ENCODE results near the gene PYGB.
"Not testable (repeated sequence)": the region's sequence is repeated elsewhere in the genome, so short reads cannot be mapped to it uniquely, and the experiment has no call there.

The PYGB gene

DNA sequence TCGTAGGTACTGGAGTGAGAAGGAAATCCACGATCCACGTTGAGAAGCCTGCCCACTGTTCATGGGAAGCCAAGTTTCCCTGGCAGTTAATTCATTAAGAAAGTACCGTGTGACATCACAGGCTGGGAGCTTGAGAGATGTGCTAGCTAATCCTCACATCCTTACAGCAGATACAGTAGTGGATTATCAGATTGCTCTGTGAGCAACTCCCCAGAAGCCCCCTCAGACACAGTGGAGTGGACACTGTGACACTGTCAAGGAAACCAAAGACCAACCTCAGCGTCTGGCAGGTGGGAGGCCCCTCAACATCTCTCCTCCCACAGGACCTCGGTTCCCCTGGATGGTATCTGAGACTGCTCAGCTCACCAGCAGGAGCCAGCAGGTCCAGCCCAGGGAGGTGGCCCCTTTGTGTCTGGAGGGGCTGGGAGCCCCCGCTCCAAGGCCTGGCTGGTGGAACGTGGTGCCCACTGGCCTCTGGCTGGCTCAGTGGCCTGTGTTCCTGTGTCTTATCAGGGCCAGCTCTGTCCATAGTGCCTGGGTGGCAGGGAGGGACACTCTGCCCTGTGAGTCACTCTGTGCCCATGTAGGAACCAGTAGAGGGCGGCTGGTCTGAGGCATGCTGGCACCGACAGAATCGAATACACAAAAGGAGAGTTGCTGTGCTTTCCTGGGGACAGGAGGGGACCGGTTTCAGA, 7.2 kb downstream of the PYGB start:
- H3K36me3 Mint-ChIP-seq, result peaks cover 10% of the 10 kb centered on the region
- H3K27me3 Mint-ChIP-seq, result no peaks in the 10 kb centered on the region
- DNase-seq (ENCODE audit: low spot score in 2 of 2) (no peak), ATAC-seq (ENCODE audit: low read depth) (no peak)
- H3K4me3 Mint-ChIP-seq, result no peak overlapping the region
- H3K4me1 Mint-ChIP-seq, result peaks cover 9% of the 10 kb centered on the region
- H3K9me3 Mint-ChIP-seq, result no peaks in the 10 kb centered on the region
- H3K27ac Mint-ChIP-seq, result no peak overlapping the region

DNA sequence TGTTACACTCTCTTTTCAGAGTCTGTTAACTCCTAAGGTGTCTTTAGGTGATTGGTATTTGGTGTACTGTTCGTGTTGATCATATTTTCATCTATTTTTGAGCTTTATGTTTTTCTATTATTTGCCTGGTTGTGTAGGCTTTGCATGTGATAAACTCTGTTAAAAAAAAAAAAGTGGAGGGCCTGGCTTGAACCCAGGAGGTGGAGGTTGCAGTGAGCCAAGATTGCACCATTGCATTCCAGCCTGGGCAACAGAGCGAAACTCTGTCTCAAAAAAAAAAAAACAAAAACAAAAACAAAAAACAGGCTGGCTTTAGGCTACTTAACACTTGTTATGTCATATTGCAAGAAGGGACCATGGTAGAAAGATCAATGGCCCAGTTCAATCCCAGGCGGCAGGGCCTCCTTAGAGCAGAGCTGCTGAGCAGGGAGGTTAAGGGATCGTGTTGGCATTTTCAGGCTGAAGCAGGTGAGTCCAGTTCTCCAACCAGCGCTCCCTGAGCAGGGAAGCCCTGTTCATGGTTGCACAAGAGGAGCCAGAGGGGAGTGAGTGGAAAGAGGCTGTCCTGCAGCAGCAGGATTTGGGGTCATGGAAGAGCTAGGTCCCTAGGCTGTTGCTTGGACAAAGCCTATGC, 8.5 kb downstream of the PYGB start:
- Mint-ChIP-seq H3K9me3 (no peaks in the 10 kb centered on the region), H3K27ac (no peak overlapping the region), H3K27me3 (no peaks in the 10 kb centered on the region), H3K4me1 (peaks cover 6% of the 10 kb centered on the region), H3K4me3 (no peak overlapping the region), H3K36me3 (peaks cover 15% of the 10 kb centered on the region)
- no peak for DNase-seq (ENCODE audit: low spot score in 2 of 2)
- no peak for ATAC-seq (ENCODE audit: low read depth)

GRCh38 chr20:25257130-25257529, 9.2 kb downstream of the PYGB start:
- Mint-ChIP-seq H3K4me3 (no peak overlapping the region), H3K27ac (no peak overlapping the region), H3K36me3 (peaks cover 21% of the 10 kb centered on the region), H3K9me3 (no peaks in the 10 kb centered on the region), H3K27me3 (no peaks in the 10 kb centered on the region), H3K4me1 (peaks cover 6% of the 10 kb centered on the region)
- DNase-seq (ENCODE audit: low spot score in 2 of 2), result no peak
- ATAC-seq (ENCODE audit: low read depth), result no peak

GRCh38 chr20:25257756-25258475, 10.0 kb downstream of the PYGB start:
- H3K9me3 Mint-ChIP-seq, result no peaks in the 10 kb centered on the region
- H3K4me3 Mint-ChIP-seq, result no peak overlapping the region
- no peak overlapping the region for H3K27ac Mint-ChIP-seq
- H3K27me3 Mint-ChIP-seq, result no peaks in the 10 kb centered on the region
- peaks cover 21% of the 10 kb centered on the region for H3K36me3 Mint-ChIP-seq
- DNase-seq (ENCODE audit: low spot score in 2 of 2) (no peak), ATAC-seq (ENCODE audit: low read depth) (no peak)
- peaks cover 6% of the 10 kb centered on the region for H3K4me1 Mint-ChIP-seq

- peaks cover 6% of the 10 kb centered on the region for H3K4me1 Mint-ChIP-seq
- H3K27ac Mint-ChIP-seq, result no peak overlapping the region
- peaks cover 21% of the 10 kb centered on the region for H3K36me3 Mint-ChIP-seq
- no peaks in the 10 kb centered on the region for H3K27me3 Mint-ChIP-seq
- H3K9me3 Mint-ChIP-seq, result no peaks in the 10 kb centered on the region
- no peak overlapping the region for H3K4me3 Mint-ChIP-seq
- DNase-seq (ENCODE audit: low spot score in 2 of 2) (no peak), ATAC-seq (ENCODE audit: low read depth) (no peak)
Observed at GRCh38 chr20:25258476-25258805, 10.6 kb downstream of the PYGB start.

- ATAC-seq (ENCODE audit: low read depth) (no peak), DNase-seq (ENCODE audit: low spot score in 2 of 2) (no peak)
- Mint-ChIP-seq H3K9me3 (no peaks in the 10 kb centered on the region), H3K4me3 (no peak overlapping the region), H3K36me3 (peaks cover 21% of the 10 kb centered on the region), H3K27ac (no peak overlapping the region), H3K27me3 (no peaks in the 10 kb centered on the region), H3K4me1 (peaks cover 6% of the 10 kb centered on the region)
Observed at GRCh38 chr20:25258828-25259227, 10.9 kb downstream of the PYGB start.

- Mint-ChIP-seq H3K27me3 (no peaks in the 10 kb centered on the region), H3K4me3 (no peak overlapping the region), H3K9me3 (no peaks in the 10 kb centered on the region), H3K4me1 (peaks cover 5% of the 10 kb centered on the region), H3K36me3 (peaks cover 25% of the 10 kb centered on the region), H3K27ac (no peak overlapping the region)
- no peak for DNase-seq (ENCODE audit: low spot score in 2 of 2)
- ATAC-seq (ENCODE audit: low read depth), result no peak
Observed at GRCh38 chr20:25259358-25259757, 11.5 kb downstream of the PYGB start.

- Mint-ChIP-seq H3K27ac (no peak overlapping the region), H3K27me3 (no peaks in the 10 kb centered on the region), H3K4me3 (no peak overlapping the region), H3K4me1 (peaks cover 2% of the 10 kb centered on the region), H3K36me3 (peaks cover 28% of the 10 kb centered on the region), H3K9me3 (no peaks in the 10 kb centered on the region)
- no peak for DNase-seq (ENCODE audit: low spot score in 2 of 2)
- no peak for ATAC-seq (ENCODE audit: low read depth)
Observed at GRCh38 chr20:25259788-25260254, 11.9 kb downstream of the PYGB start.

GRCh38 chr20:25260770-25261437, 13.0 kb downstream of the PYGB start:
- not testable (repeated sequence) for H3K4me3 Mint-ChIP-seq; ATAC-seq (ENCODE audit: low read depth); H3K27ac Mint-ChIP-seq; H3K27me3 Mint-ChIP-seq; DNase-seq (ENCODE audit: low spot score in 2 of 2); H3K4me1 Mint-ChIP-seq; H3K9me3 Mint-ChIP-seq
- peaks cover 28% of the 10 kb centered on the region for H3K36me3 Mint-ChIP-seq

DNA sequence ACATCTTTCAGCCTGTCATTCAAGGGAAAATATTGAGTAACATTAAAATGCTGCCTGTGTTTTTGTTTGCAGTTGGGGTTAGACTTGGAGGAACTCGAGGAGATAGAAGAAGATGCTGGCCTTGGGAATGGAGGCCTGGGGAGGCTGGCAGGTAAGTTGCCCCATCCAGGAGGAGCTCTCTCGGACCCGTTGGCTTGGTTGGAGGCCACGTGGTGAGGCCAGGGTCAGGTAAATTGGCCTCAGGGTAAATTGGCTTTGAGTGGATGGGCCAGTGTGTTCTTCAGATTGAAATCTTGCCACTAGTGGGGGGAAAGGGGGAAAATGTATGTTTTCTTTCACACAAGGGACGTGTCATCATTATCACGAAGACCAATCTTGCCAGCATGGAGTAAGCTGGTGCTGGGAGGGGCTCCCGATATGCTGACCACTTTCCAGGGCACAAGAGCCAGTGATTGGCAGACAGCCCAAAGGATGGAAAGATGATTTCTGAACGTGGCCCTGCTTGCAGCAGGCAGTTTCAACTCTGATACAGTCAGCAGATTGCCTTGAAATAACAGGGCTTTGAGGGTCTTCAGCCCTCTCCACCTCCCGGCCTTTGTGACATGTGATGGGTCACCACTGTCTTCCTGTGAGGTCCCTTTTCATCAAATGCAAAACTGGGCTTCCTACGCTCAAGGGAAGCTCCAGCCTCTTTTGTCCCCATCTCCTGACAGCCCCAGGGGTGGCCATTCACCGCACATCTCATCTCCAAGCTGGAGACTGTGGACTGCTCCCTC, 21.4 kb downstream of the PYGB start:
- peaks cover 8% of the 10 kb centered on the region for H3K4me1 Mint-ChIP-seq
- no peak overlapping the region for H3K27ac Mint-ChIP-seq
- H3K4me3 Mint-ChIP-seq, result no peak overlapping the region
- no peaks in the 10 kb centered on the region for H3K27me3 Mint-ChIP-seq
- H3K36me3 Mint-ChIP-seq, result peaks cover 22% of the 10 kb centered on the region
- ATAC-seq (ENCODE audit: low read depth) (no peak), DNase-seq (ENCODE audit: low spot score in 2 of 2) (no peak)
- H3K9me3 Mint-ChIP-seq, result no peaks in the 10 kb centered on the region

- ATAC-seq (ENCODE audit: low read depth) (no peak), DNase-seq (ENCODE audit: low spot score in 2 of 2) (no peak)
- Mint-ChIP-seq H3K4me1 (peaks cover 8% of the 10 kb centered on the region), H3K4me3 (no peak overlapping the region), H3K27me3 (no peaks in the 10 kb centered on the region), H3K27ac (no peak overlapping the region), H3K9me3 (no peaks in the 10 kb centered on the region), H3K36me3 (peaks cover 20% of the 10 kb centered on the region)
Observed at GRCh38 chr20:25269833-25270170, 21.9 kb downstream of the PYGB start.

DNA sequence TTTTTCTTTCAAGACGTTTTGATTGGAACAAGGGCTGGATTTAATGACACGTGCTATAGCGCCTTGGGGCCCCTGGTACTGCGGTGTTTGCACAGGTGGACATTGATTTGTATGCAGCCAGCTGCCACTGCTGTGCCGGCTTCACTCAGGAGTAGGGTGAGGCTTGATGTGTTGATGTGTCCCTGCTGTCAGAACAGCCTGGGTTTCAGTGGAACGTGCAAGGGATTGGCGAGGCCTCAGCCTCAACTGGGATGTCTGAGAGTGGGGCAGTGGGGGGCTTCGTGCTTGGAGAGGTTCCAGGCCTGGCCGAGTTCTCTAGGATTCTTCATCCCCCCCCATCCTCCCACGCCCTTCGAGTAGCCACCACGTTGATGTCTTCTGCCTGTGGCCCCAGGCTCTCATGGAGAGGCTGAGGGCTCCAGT, 23.0 kb downstream of the PYGB start:
- Mint-ChIP-seq H3K36me3 (peaks cover 26% of the 10 kb centered on the region), H3K9me3 (no peaks in the 10 kb centered on the region), H3K27ac (no peak overlapping the region), H3K4me1 (peaks cover 8% of the 10 kb centered on the region), H3K27me3 (no peaks in the 10 kb centered on the region), H3K4me3 (no peak overlapping the region)
- DNase-seq (ENCODE audit: low spot score in 2 of 2), result no peak
- no peak for ATAC-seq (ENCODE audit: low read depth)

- H3K4me3 Mint-ChIP-seq, result no peak overlapping the region
- H3K27ac Mint-ChIP-seq, result no peak overlapping the region
- no peaks in the 10 kb centered on the region for H3K9me3 Mint-ChIP-seq
- peaks cover 8% of the 10 kb centered on the region for H3K4me1 Mint-ChIP-seq
- ATAC-seq (ENCODE audit: low read depth) (no peak), DNase-seq (ENCODE audit: low spot score in 2 of 2) (no peak)
- peaks cover 31% of the 10 kb centered on the region for H3K36me3 Mint-ChIP-seq
- H3K27me3 Mint-ChIP-seq, result no peaks in the 10 kb centered on the region
Observed at GRCh38 chr20:25271486-25272222, 23.8 kb downstream of the PYGB start.
